Measurements from ENCODE around the gene CLSTN1.

CLSTN1 gene

DNA sequence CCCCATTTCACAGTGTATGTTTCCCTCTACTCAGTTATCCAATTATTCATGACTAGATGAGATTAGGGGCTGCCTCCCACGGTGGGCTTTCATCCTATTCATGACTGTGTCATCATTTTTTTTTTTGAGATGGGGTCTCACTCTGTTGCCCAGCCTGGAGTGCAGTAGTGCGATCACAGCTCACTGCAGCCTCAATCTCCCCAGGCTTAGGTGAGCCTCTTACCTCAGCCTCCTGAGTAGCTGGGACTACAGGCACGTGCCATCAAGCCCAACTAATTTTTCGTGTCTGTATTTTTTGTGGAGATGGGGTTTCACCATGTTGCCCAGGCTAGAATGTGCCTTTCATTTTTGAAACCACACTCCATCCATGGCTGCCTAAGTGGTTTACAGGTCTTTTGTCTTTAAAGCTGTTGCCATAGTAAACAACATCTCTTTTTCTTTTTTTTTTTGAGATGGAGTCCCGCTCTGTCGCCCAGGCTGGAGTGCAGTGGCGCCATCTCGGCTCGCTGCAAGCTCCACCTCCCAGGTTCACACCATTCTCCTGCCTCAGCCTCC is 112.2 kb downstream of the CLSTN1 start:
- Histone ChIP-seq H3K9ac (ENCODE audit: insufficient read length, low read depth) (no peak overlapping the region), H3K9me3 (ENCODE audit: insufficient read depth, low read length) (no peaks in the 10 kb centered on the region), H3K27me3 (ENCODE audit: insufficient read depth, insufficient read length) (no peaks in the 10 kb centered on the region), H3K36me3 (ENCODE audit: insufficient read depth, insufficient read length, low read length) (peaks cover 17% of the 10 kb centered on the region), H3K4me3 (ENCODE audit: insufficient read length, low read depth) (no peak overlapping the region), H3K4me1 (ENCODE audit: insufficient read depth, insufficient read length) (no peaks in the 10 kb centered on the region)
- DNase-seq (ENCODE audit: low read depth, low spot score) = no peak
- TF ChIP-seq YY1 (IDR thresholded peaks at IDR 0.05; ENCODE audit: insufficient read depth, insufficient read length) (no peak), SUZ12 (IDR thresholded peaks at IDR 0.05; ENCODE audit: extremely low read depth, insufficient read depth, insufficient read length) (no peak), ZNF274 (IDR thresholded peaks at IDR 0.05; ENCODE audit: low read depth, low read length) (no peak)

DNA sequence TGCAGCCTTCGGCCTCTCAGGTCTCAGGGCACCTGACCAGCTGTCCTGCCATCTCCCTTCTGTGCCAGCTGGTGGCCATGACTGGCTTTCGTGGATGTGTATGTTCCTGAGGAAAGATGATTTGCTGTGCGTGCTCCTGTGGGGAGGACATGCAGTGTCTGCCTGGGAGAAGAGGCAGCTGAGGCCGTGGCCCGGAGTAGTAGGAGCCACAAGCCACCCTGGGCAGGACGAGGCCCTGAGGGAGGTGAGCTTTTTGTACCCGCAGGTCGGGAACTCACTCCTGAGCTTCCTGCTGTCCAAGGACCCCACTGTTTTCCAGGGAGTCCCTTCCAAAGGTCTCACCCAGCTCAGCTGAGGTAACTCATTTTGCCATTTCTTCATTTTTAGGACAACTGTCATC is 113.7 kb downstream of the CLSTN1 start:
- Histone ChIP-seq H3K9me3 (ENCODE audit: insufficient read depth, low read length) (no peaks in the 10 kb centered on the region), H3K4me1 (ENCODE audit: insufficient read depth, insufficient read length) (no peaks in the 10 kb centered on the region), H3K4me3 (ENCODE audit: insufficient read length, low read depth) (no peak overlapping the region), H3K9ac (ENCODE audit: insufficient read length, low read depth) (no peak overlapping the region), H3K27me3 (ENCODE audit: insufficient read depth, insufficient read length) (no peaks in the 10 kb centered on the region), H3K36me3 (ENCODE audit: insufficient read depth, insufficient read length, low read length) (peaks cover 9% of the 10 kb centered on the region)
- TF ChIP-seq YY1 (IDR thresholded peaks at IDR 0.05; ENCODE audit: insufficient read depth, insufficient read length) (no peak), SUZ12 (IDR thresholded peaks at IDR 0.05; ENCODE audit: extremely low read depth, insufficient read depth, insufficient read length) (no peak), ZNF274 (IDR thresholded peaks at IDR 0.05; ENCODE audit: low read depth, low read length) (no peak)
- no peak for DNase-seq (ENCODE audit: low read depth, low spot score)

DNA sequence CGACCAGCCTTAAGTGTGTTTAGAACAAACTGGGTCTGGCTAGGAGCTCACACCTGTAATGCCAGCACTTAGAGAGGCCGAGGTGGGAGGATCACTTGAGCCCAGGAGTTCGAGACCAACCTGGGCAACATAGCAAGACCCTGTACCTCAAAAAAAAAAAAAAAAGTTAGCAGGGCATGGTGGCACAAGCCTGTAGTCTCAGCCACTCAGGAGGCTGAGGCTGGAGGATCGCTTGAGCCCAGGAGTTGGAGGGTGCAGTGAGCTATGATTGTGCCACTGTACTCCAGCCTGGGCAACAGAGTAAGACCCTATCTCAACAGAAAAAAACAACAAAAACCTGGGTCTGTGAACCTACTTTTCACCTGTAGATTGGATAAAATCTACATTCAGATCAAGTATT is 117.6 kb downstream of the CLSTN1 start:
- DNase-seq (ENCODE audit: low read depth, low spot score) = no peak
- peaks cover 6% of the 10 kb centered on the region for H3K36me3 ChIP-seq (ENCODE audit: insufficient read depth, insufficient read length, low read length)
- H3K9me3 ChIP-seq (ENCODE audit: insufficient read depth, low read length) = peaks cover 6% of the 10 kb centered on the region; the same call in 1 of the 2 replicates
- no peaks in the 10 kb centered on the region for H3K27me3 ChIP-seq (ENCODE audit: insufficient read depth, insufficient read length)
- H3K4me1 ChIP-seq (ENCODE audit: insufficient read depth, insufficient read length) = no peaks in the 10 kb centered on the region
- TF ChIP-seq ZNF274 (IDR thresholded peaks at IDR 0.05; ENCODE audit: low read depth, low read length) (no peak), SUZ12 (IDR thresholded peaks at IDR 0.05; ENCODE audit: extremely low read depth, insufficient read depth, insufficient read length) (no peak), YY1 (IDR thresholded peaks at IDR 0.05; ENCODE audit: insufficient read depth, insufficient read length) (no peak)
- no peak overlapping the region for H3K4me3 ChIP-seq (ENCODE audit: insufficient read length, low read depth)
- no peak overlapping the region for H3K9ac ChIP-seq (ENCODE audit: insufficient read length, low read depth)

DNA sequence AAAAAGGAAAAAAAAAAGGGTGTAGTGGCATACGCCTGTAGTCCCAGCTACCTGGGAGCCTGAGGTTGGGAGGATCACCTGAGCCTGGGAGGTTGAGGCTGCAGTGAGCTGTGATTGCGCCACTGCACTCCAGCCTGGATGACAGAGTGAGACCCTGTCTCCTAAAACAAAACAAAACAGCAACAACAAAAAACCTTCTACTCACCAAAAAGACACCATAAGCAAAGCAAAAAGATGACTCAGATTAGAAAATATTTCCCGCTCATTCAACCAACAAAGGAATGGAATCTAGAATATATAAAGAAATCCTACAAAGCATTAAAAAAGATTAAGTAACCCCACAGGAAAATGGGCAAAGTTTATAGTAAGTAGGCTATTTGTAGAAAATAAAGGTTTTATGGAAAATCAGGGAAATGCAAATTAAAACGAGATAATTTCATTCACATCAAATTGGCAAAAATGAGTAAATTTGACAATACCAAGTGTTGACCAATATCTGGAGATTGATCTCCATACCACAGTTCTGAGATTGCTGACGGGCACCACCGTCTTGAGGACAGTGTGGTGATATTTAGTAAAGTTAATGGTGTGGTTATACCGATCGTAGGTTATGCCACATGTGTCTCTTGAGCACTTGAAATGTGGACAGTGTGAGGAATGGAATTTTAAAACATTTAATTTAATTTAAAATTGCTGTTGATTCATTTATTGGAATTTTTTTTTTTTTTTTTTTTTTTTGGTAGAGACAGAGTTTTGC is 118.2 kb downstream of the CLSTN1 start:
- H3K9me3 ChIP-seq (ENCODE audit: insufficient read depth, low read length) = peaks cover 6% of the 10 kb centered on the region; the same call in 1 of the 2 replicates
- TF ChIP-seq YY1 (IDR thresholded peaks at IDR 0.05; ENCODE audit: insufficient read depth, insufficient read length) = no peak
- TF ChIP-seq SUZ12 (IDR thresholded peaks at IDR 0.05; ENCODE audit: extremely low read depth, insufficient read depth, insufficient read length) = no peak
- TF ChIP-seq ZNF274 (IDR thresholded peaks at IDR 0.05; ENCODE audit: low read depth, low read length) = no peak
- no peaks in the 10 kb centered on the region for H3K4me1 ChIP-seq (ENCODE audit: insufficient read depth, insufficient read length)
- no peaks in the 10 kb centered on the region for H3K27me3 ChIP-seq (ENCODE audit: insufficient read depth, insufficient read length)
- no peak for DNase-seq (ENCODE audit: low read depth, low spot score)
- peaks cover 4% of the 10 kb centered on the region for H3K36me3 ChIP-seq (ENCODE audit: insufficient read depth, insufficient read length, low read length)
- H3K9ac ChIP-seq (ENCODE audit: insufficient read length, low read depth) = no peak overlapping the region
- H3K4me3 ChIP-seq (ENCODE audit: insufficient read length, low read depth) = no peak overlapping the region

DNA sequence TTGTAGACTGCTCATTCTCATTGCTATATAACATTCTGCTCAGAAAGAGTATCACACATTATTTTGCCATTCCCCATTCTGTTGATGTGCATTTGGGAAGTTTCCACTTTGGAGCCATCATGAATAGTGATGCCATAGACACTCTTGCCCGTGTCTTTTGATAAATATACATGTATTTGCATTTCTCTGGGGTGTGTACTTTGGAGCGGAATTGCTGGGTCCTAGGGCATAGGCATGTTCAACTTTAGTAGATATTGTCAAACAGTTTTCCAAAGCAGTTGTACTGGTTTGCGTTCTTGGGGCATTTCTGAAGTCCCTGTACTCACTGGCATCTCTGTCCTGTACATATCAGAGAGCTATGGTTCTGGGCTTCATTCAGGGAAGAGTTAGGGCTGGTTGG is 120.1 kb downstream of the CLSTN1 start:
- Histone ChIP-seq H3K4me3 (ENCODE audit: insufficient read length, low read depth) (no peak overlapping the region), H3K27me3 (ENCODE audit: insufficient read depth, insufficient read length) (no peaks in the 10 kb centered on the region), H3K9ac (ENCODE audit: insufficient read length, low read depth) (no peak overlapping the region), H3K36me3 (ENCODE audit: insufficient read depth, insufficient read length, low read length) (no peaks in the 10 kb centered on the region), H3K9me3 (ENCODE audit: insufficient read depth, low read length) (peaks cover 6% of the 10 kb centered on the region; the same call in 1 of the 2 replicates), H3K4me1 (ENCODE audit: insufficient read depth, insufficient read length) (peaks cover 5% of the 10 kb centered on the region)
- DNase-seq (ENCODE audit: low read depth, low spot score) = no peak
- TF ChIP-seq ZNF274 (IDR thresholded peaks at IDR 0.05; ENCODE audit: low read depth, low read length) (no peak), SUZ12 (IDR thresholded peaks at IDR 0.05; ENCODE audit: extremely low read depth, insufficient read depth, insufficient read length) (no peak), YY1 (IDR thresholded peaks at IDR 0.05; ENCODE audit: insufficient read depth, insufficient read length) (no peak)

DNA sequence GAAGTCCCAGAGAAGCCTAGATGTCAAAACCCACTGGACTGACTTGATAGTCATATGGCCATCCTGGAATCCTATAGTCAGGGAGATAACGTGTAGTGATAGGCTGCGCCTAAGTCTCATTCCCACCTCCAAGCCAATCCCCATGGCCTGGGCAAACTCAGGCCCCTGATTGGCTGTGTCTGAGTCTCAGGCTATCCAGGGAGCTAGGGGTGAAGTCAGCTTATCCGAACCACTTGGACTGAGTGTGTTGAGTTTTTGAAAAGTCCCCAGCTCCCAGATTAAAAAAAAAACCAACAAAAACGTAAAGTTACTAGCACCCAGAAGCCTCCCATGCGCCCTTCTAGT is 120.6 kb downstream of the CLSTN1 start:
- H3K36me3 ChIP-seq (ENCODE audit: insufficient read depth, insufficient read length, low read length) = no peaks in the 10 kb centered on the region
- peaks cover 5% of the 10 kb centered on the region for H3K4me1 ChIP-seq (ENCODE audit: insufficient read depth, insufficient read length)
- no peak overlapping the region for H3K4me3 ChIP-seq (ENCODE audit: insufficient read length, low read depth)

DNA sequence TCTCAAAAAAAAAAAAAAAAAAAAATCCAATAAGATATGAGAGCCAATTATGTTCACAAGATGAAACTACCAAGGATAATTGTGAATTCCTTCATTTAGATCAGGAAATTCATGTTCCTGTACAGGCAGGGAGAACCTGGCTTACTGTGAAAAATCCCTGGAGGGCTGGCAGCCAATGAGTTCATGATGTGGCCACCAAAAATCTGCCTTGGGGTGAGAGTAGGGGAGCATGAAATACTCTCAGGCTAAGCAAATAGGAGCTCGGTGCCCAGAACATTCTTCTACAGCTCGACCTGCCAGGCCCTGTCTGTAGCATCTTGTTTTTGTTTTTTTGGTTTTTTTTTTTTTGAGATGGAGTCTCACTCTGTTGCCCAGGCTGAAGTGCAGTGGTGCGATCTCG is 122.1 kb downstream of the CLSTN1 start:
- DNase-seq (ENCODE audit: low read depth, low spot score) = no peak
- TF ChIP-seq SUZ12 (IDR thresholded peaks at IDR 0.05; ENCODE audit: extremely low read depth, insufficient read depth, insufficient read length) = no peak
- no peak for TF ChIP-seq ZNF274 (IDR thresholded peaks at IDR 0.05; ENCODE audit: low read depth, low read length)
- TF ChIP-seq YY1 (IDR thresholded peaks at IDR 0.05; ENCODE audit: insufficient read depth, insufficient read length) = no peak
- peaks cover 6% of the 10 kb centered on the region; the same call in 1 of the 2 replicates for H3K9me3 ChIP-seq (ENCODE audit: insufficient read depth, low read length)
- peaks cover 5% of the 10 kb centered on the region for H3K4me1 ChIP-seq (ENCODE audit: insufficient read depth, insufficient read length)
- no peak overlapping the region for H3K9ac ChIP-seq (ENCODE audit: insufficient read length, low read depth)
- H3K4me3 ChIP-seq (ENCODE audit: insufficient read length, low read depth) = no peak overlapping the region
- H3K36me3 ChIP-seq (ENCODE audit: insufficient read depth, insufficient read length, low read length) = no peaks in the 10 kb centered on the region
- no peaks in the 10 kb centered on the region for H3K27me3 ChIP-seq (ENCODE audit: insufficient read depth, insufficient read length)

More for the DNA sequence above, 120.6 kb downstream of the CLSTN1 start:
- no peak overlapping the region for H3K9ac ChIP-seq (ENCODE audit: insufficient read length, low read depth)
- H3K27me3 ChIP-seq (ENCODE audit: insufficient read depth, insufficient read length) = no peaks in the 10 kb centered on the region
- H3K9me3 ChIP-seq (ENCODE audit: insufficient read depth, low read length) = peaks cover 6% of the 10 kb centered on the region; the same call in 1 of the 2 replicates
- no peak for DNase-seq (ENCODE audit: low read depth, low spot score)
- TF ChIP-seq ZNF274 (IDR thresholded peaks at IDR 0.05; ENCODE audit: low read depth, low read length) (no peak), YY1 (IDR thresholded peaks at IDR 0.05; ENCODE audit: insufficient read depth, insufficient read length) (no peak), SUZ12 (IDR thresholded peaks at IDR 0.05; ENCODE audit: extremely low read depth, insufficient read depth, insufficient read length) (no peak)
